Kidney epithelial cell (primary cell): ENCODE data around the gene DNMBP. TPM values are rescaled to one million over a fixed set of nuclear protein-coding genes. Genes with fewer than 3 reads are reported as not detected.
"Not testable (repeated sequence)": the region's sequence is repeated elsewhere in the genome, so short reads cannot be mapped to it uniquely, and the experiment has no call there.

Experiments
- DNase-seq: peaks from one replicate; pipeline ENCODE4 v3.0.0-alpha.2; 2010; ENCODE audit warnings: low read depth
- H3K27me3 ChIP-seq: 2 replicates; pipeline ENCODE4 v1.6.0; 2011; ENCODE audit warnings: low read length; ENCODE audit not compliant: control insufficient read depth, insufficient read depth
- H3K36me3 ChIP-seq: 2 replicates; pipeline ENCODE4 v1.5.1; 2011; ENCODE audit warnings: low read length; ENCODE audit not compliant: control insufficient read depth, insufficient read depth
- H3K4me3 ChIP-seq: 2 replicates; pipeline ENCODE4 v1.5.1; 2011; ENCODE audit warnings: low read depth, mild to moderate bottlenecking, control low read depth, low read length
- CTCF ChIP-seq: IDR thresholded peaks from 2 replicates; pipeline ENCODE4 v1.5.1; 2011; ENCODE audit warnings: mild to moderate bottlenecking, moderate library complexity, low read length, control low read depth, inconsistent platforms; ENCODE audit not compliant: insufficient read depth, poor library complexity, severe bottlenecking
- total RNA-seq: library from RNA; depleted of rRNA; stranded (reverse); fragments of >200 nt; gene quantifications from 2 replicates; pipeline ENCODE4 v1.2.3, GENCODE V29; 2015

The DNMBP gene
- total RNA-seq, 1 donor from 2014 or later: 15.3 TPM

DNA sequence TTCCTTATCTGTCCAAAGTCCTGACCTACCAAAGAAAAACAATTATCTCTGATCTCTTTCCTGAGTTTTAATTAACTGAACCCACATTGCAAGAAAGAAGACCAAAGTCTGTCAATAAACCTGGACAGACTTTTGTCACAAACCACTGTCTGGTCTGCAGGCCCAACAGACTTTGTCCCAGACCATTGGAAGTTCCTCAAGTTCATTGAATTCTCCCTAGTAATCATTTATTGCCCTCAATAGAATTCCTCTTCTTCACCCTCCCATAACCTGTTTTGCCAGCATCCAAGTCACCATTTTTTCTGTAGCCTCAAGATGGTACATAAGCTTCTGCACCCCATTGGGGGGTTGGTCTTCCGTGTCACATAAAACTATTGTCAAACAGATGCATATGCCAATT lies 3.9 kb upstream of the DNMBP start:
- H3K27me3 ChIP-seq: no peaks in the 10 kb centered on the region
- no peak overlapping the region for H3K4me3 ChIP-seq
- no peaks in the 10 kb centered on the region for H3K36me3 ChIP-seq
- DNase-seq: no peak
- no peak for TF ChIP-seq CTCF

GRCh38 chr10:100011906-100012305 lies 2.2 kb upstream of the DNMBP start:
- not testable (repeated sequence) for H3K36me3 ChIP-seq, DNase-seq, H3K27me3 ChIP-seq, H3K4me3 ChIP-seq

DNA sequence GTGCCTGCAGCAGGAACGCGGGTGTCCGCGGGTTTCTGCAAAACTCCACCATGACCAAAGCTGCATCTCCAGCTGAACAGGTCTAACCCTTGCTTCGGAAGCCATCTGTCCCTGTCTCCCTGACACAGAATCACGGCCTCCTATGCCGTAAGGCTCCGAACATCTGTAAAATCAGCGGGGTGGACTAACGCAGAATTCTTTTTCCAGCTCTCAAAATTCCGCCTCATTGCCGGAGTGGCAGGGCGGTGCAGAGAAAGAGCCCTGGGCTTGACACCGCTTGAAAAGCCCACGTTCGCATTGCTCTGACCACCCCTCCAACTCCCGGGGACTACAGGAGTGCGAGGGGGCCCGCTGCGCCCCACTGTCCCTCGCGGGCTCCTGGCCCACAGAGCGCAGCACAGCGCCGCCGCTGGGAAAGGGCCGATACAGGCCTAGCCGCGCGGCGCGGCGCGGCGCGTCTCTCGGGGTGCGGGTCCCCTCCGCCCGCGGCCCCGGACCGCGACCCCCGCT lies 409 bp downstream of the DNMBP start:
- no peak for DNase-seq
- TF ChIP-seq CTCF: peak; percentile 54
- peak overlapping the region; percentile 90 for H3K4me3 ChIP-seq
- no peaks in the 10 kb centered on the region for H3K27me3 ChIP-seq
- no peaks in the 10 kb centered on the region for H3K36me3 ChIP-seq

DNA sequence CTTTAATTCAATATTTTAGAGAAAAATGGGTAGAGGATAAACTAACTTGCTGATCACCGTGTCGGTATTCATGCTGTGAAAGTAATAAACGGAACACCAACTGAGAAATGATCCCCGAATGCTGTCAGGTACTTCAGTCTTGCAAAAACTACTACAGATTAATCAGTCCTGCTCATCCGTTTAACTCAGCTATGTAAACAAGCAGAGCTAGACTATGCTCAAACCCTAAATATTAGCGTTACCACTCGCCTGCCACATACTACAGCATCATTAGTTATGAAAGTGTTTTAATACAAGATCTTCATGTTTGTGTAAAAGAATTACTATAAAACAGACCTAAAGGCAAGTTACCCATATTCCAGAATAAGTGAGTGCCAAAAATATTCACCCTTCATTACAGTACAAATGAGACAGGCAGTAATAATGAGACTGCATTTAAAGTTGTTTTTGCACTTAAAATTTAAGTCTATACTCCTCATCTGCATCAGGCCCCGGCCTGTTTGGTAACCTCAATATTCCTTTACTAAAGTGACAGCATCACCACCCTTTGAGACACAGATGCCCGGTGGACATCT lies 952 bp downstream of the DNMBP start:
- TF ChIP-seq CTCF: no peak
- no peak for DNase-seq
- no peaks in the 10 kb centered on the region for H3K36me3 ChIP-seq
- H3K27me3 ChIP-seq: no peaks in the 10 kb centered on the region
- peak overlapping the region; percentile 90 for H3K4me3 ChIP-seq

DNA sequence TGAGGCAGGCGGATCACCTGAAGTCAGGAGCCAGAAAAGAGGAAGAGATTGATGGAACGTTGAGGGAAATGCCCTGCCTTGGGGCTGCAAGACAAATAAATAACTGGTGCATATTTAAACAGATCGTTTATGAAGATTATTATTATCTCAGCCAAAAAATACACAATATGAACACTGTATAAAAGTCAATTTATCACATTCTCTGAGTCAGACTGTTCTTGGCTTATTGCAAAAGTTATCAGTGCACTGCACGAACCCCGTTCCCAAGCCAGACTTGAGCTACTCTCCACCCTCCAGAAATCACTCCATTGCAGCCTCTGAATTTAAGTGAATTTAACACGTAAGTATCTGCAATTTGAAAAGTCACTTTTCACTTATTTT lies 1.6 kb downstream of the DNMBP start:
- Histone ChIP-seq H3K27me3 (no peaks in the 10 kb centered on the region), H3K4me3 (peak overlapping the region; percentile 90), H3K36me3 (no peaks in the 10 kb centered on the region)
- DNase-seq: no peak
- TF ChIP-seq CTCF: no peak

DNA sequence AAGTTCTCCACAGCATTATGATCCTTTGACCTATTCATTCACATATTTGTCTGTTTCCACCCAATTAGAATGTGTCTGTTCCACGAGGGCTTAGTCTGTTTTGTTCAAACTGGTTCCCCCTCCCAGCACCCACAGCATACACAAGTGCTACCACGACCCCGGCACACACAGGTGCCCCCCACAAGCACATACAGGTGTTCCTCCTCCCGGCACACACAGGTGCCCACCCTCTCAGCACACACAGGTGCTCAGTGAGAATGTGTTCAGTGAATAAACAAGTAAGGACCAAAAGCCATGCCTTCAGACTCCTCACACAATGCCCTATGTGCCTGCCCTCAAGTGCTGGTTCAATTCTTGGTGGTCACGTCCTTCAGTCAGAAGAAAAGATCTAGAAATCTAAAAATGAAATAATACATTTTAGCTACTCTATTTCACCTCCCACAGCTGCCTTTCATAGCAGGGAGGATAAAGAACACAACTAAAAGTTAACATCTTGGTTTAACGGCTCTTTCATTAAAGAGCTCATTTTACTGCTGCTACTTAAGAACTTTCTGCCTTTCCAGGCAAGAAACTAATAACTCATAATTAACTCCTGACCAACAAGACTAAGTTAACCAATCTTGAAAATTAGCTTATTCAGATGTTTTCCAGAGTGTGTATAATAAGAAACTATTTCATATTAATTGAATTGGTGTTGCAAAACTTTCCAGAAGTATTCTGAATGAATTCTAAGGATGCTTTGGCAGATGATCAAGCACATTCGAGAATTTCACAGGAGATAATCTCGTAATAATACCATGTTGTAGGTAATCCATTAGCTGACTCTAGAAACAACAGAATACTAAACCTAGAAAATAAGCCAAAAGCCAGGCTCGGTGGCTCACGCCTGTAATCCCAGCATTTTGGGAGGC lies 2.3 kb downstream of the DNMBP start:
- Histone ChIP-seq H3K36me3 (no peaks in the 10 kb centered on the region), H3K27me3 (no peaks in the 10 kb centered on the region), H3K4me3 (peak overlapping the region; percentile 8)
- DNase-seq: no peak
- no peak for TF ChIP-seq CTCF
